Lower lobe of right lung (tissue), 2 donors: ENCODE data around the gene SPON2. TPM values are rescaled to one million over a fixed set of nuclear protein-coding genes. Genes with fewer than 3 reads are reported as not detected.

Source experiments
- ATAC-seq, 2 donors: fragments of 200-7000 bp; cut with Tn5 transposase; one replicate each; pipeline ENCODE4 v1.9.1; 2020 to 2022; ENCODE audit warnings: mild to moderate bottlenecking in 2 of 2, moderate library complexity in 2 of 2
- DNase-seq: peaks from one replicate; pipeline ENCODE4 v3.0.0-alpha.2; 2020
- H3K27ac ChIP-seq: fragments of 200-600 bp; one replicate; pipeline ENCODE4 v1.8.0; 2022
- H3K27me3 ChIP-seq: fragments of 200-600 bp; one replicate; pipeline ENCODE4 v1.8.0; 2022; ENCODE audit warnings: low read depth
- H3K36me3 ChIP-seq: fragments of 200-600 bp; one replicate; pipeline ENCODE4 v1.8.0; 2022; ENCODE audit warnings: mild to moderate bottlenecking
- H3K4me1 ChIP-seq: fragments of 200-600 bp; one replicate; pipeline ENCODE4 v1.8.0; 2022
- H3K4me3 ChIP-seq: fragments of 200-600 bp; one replicate; pipeline ENCODE4 v1.8.0; 2022; ENCODE audit warnings: mild to moderate bottlenecking
- H3K9me3 ChIP-seq: fragments of 200-600 bp; one replicate; pipeline ENCODE4 v1.8.0; 2022
- intact Hi-C: fragments of 100-400 bp; cut with DNase I; formaldehyde crosslinking; loops from one replicate; pipeline ENCODE4 v1.11.0; 2022
- total RNA-seq: library from RNA; stranded (reverse); fragmentation: NEBNext Ultra II Directional; extraction: Animal tissue kit (Norgen Biotek cat#: 25700); gene quantifications from one replicate; pipeline ENCODE4 v1.2.1, GENCODE V29; 2021
- TF ChIP-seq, protein P1 (sequence below): fragments of 200-600 bp; IDR thresholded peaks from one replicate; pipeline ENCODE4 v1.8.0; 2022; ENCODE audit warnings: antibody characterized with exemption, mild to moderate bottlenecking
- donor health status: DM: no; HTN: yes; CAD: no; lungs with severe emphysema.

Gene SPON2
- total RNA-seq, 1 donor from 2014 or later: 32.0 TPM

DNA sequence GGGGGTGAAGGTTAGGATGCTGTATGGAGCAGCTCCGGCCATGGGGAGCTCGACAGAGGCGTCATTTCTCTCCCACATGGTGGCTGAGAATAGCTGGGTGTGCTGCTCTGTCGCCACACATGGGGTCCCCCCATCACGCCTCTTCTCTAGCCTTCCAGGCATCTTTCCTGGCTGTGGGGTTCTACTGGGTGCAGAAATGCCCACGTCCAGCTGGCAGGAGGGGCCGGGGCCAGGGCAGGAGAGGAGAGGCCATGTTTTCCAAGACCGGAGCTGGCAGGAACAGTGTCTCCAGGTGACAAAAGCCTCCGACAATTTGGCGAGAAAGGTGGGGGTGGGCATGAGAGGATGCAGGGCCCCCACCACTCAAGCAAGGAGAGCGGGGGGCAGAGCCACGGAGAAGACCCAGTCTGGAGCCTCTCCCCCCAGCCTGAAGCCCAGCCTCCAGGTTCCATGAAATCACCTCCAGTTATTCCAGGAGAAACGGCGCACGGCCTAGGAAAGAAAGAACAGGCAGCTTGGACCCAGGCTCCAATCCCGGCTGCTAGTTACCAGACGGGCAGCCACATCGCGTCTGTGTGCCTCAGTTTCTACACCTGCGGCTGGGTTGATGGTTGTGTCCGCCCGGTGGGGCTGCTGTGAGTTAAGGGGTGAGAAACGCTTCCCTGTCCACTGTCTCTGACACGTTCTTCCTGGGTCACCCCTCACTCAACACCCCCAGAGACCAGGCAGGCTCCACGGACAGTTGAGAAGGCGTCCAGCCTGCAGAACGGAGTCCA lies 27.4 kb upstream of the SPON2 start:
- DNase-seq: no peak
- intact Hi-C loops: no loop called here
- Histone ChIP-seq H3K4me3 (peak overlapping the region; percentile 38), H3K27ac (peak overlapping the region; percentile 88), H3K4me1 (peaks cover 54% of the 10 kb centered on the region), H3K27me3 (no peaks in the 10 kb centered on the region), H3K36me3 (no peaks in the 10 kb centered on the region), H3K9me3 (no peaks in the 10 kb centered on the region)
- no peak for ATAC-seq
- TF ChIP-seq, protein P1, sequence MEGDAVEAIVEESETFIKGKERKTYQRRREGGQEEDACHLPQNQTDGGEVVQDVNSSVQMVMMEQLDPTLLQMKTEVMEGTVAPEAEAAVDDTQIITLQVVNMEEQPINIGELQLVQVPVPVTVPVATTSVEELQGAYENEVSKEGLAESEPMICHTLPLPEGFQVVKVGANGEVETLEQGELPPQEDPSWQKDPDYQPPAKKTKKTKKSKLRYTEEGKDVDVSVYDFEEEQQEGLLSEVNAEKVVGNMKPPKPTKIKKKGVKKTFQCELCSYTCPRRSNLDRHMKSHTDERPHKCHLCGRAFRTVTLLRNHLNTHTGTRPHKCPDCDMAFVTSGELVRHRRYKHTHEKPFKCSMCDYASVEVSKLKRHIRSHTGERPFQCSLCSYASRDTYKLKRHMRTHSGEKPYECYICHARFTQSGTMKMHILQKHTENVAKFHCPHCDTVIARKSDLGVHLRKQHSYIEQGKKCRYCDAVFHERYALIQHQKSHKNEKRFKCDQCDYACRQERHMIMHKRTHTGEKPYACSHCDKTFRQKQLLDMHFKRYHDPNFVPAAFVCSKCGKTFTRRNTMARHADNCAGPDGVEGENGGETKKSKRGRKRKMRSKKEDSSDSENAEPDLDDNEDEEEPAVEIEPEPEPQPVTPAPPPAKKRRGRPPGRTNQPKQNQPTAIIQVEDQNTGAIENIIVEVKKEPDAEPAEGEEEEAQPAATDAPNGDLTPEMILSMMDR: no peak

DNA sequence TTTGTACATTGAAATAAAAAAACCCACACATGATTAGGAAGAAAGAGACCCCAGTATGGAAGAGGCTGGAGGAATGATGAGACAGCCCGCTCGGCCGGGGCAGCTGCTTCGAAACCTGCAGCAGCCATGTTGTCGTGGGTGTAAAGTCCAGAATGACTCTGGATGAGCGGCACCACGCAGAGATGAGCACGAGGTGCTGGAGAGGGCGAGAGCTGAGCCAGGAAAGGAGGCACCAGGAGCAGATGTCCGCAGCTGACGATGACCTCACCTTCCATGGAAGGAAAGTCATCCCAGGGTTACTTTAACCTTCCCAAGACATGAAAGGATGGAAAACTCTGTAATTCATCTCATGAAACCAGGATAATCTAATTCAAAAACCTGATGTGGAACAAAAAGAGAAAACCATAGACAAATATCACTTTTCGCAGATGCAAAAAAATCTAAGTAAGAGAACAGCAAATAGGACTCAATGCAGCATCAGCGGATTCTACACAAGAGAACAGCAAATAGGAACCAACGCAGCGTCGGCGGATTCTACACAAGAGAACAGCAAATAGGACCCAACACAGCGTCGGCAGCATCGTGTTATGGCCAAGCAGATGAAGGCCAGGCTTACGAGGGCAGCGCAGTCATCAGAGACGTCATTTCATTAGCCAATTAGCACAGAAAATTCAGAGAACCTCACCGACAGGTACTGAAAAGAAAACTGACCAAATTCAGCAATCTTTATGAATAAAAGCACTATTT lies 25.9 kb upstream of the SPON2 start:
- no peaks in the 10 kb centered on the region for H3K27me3 ChIP-seq
- H3K27ac ChIP-seq: no peak overlapping the region
- ATAC-seq (no peak), DNase-seq (no peak)
- H3K4me1 ChIP-seq: peaks cover 49% of the 10 kb centered on the region
- TF ChIP-seq, protein P1: no peak
- H3K4me3 ChIP-seq: no peak overlapping the region
- intact Hi-C loops: no loop called here
- H3K36me3 ChIP-seq: no peaks in the 10 kb centered on the region
- H3K9me3 ChIP-seq: no peaks in the 10 kb centered on the region

DNA sequence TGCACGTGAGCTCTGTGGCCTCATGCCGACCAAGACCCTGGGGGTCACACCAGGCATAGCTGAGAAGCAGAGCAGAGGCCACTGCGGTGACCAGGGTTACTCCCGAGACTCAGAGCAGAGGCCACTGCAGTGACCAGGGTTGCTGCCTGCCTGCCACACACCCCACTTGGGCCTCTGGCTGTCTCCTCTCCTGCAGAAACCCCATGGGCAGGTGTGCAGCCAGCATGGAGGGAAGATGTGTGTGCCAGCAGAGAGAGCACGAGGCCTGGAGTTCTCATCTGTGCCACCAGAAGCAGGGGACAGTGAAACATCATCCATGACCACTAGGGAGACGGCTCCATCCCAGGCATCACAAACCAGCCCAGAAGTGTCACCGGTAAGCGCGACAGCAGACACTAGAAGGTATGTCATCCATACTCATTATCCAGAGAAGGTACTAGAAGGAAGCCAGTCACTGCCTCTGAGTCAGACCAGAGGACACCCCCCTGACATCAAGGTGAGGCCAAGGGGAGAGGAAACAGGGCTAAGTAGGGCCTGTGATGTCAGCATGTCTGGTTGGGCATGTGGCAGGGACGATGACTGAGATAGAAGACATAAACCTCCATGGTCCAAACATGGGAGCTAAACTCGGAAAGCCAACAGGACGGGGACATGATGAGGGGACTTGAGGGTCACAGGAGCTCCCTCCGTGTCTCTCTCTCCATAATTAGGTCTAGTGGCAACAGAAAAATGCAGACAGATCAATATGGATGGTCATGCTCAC lies 24.2 kb upstream of the SPON2 start:
- intact Hi-C loops: no loop called here
- DNase-seq: no peak
- Histone ChIP-seq H3K4me3 (no peak overlapping the region), H3K27me3 (no peaks in the 10 kb centered on the region), H3K27ac (no peak overlapping the region), H3K9me3 (no peaks in the 10 kb centered on the region), H3K36me3 (no peaks in the 10 kb centered on the region), H3K4me1 (peaks cover 49% of the 10 kb centered on the region)
- TF ChIP-seq, protein P1: no peak
- ATAC-seq: no peak

DNA sequence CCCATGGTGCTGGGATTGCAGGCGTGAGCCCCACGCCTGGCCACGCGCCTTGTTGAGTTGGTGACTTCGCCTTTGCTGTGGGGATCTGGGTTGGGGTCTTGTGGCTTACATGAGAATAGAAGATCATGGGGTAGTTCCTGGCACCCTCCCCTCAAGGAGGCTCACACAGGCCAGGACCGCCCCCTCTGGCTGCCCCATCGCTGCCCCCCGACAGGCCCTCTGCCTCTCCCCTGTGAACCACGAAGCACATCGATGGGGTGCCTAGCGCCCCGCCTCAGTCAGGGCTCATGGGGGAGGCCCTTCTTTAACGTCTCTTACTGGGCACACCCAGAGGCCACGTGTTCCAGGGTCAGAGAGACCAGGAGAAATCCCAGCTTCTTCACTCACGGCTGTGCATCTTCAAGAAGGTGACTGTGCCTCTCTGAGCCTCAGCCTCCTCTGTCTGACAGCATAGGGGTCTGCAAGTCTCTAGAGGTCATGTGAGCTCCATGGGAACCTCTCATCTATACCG lies 23.6 kb upstream of the SPON2 start:
- TF ChIP-seq, protein P1: no peak
- no peak for DNase-seq
- no peak for ATAC-seq
- intact Hi-C loops: no loop called here
- Histone ChIP-seq H3K27ac (no peak overlapping the region), H3K4me3 (no peak overlapping the region), H3K36me3 (no peaks in the 10 kb centered on the region), H3K9me3 (no peaks in the 10 kb centered on the region), H3K4me1 (peaks cover 46% of the 10 kb centered on the region), H3K27me3 (no peaks in the 10 kb centered on the region)

DNA sequence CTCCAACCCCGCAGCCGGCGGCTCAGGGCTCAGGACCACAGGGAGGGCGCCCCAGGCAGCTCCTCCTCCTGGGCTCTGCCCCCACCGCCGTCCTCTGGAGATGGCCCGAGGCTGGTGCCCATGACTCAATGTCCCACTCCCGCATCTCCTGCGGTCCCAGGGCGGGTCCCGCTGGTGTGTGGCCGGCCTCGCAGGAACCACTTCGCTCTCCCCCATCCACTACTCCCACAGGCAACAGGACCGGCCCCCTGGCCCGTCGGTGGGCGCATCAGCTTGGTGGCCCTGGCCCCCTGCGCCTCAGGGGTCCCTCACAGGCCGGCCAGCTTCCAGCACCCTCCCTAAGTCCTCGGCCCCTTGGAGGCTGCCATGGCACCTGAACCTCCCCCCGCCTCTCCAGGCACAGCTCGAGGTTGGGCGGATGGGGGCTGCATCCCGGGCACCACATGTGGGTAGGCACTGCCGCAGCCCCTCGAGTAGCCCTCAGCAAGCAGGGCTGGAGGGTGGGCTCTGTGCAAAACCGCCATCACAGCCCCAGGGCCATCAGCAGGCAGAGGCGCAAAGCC lies 22.8 kb upstream of the SPON2 start:
- ATAC-seq: no peak
- intact Hi-C loops: no loop called here
- H3K27ac ChIP-seq: peak overlapping the region; percentile 75
- no peaks in the 10 kb centered on the region for H3K9me3 ChIP-seq
- no peak for DNase-seq
- no peaks in the 10 kb centered on the region for H3K27me3 ChIP-seq
- peaks cover 39% of the 10 kb centered on the region for H3K4me1 ChIP-seq
- no peaks in the 10 kb centered on the region for H3K36me3 ChIP-seq
- H3K4me3 ChIP-seq: no peak overlapping the region
- TF ChIP-seq, protein P1: no peak
